Mononuclear cell (primary cell): Measurements from ENCODE around the gene NKRF. TPM values are rescaled to one million over a fixed set of nuclear protein-coding genes. Genes with fewer than 3 reads are reported as not detected.
A peak's percentile ranks its signal among the peaks of the same experiment; 100 is the strongest.

Experiments
- H3K27me3 ChIP-seq: 2 replicates; pipeline ENCODE4 v1.6.0; 2011; ENCODE audit warnings: low read length, control low read depth; ENCODE audit not compliant: insufficient read depth
- H3K4me1 ChIP-seq: 2 replicates; pipeline ENCODE4 v1.5.1; 2011; ENCODE audit warnings: mild to moderate bottlenecking, low read length, control low read depth; ENCODE audit not compliant: insufficient read depth
- H3K4me3 ChIP-seq: 2 replicates; pipeline ENCODE4 v1.5.1; 2011; ENCODE audit warnings: mild to moderate bottlenecking, low read length, moderate library complexity
- H3K9me3 ChIP-seq: 2 replicates; pipeline ENCODE4 v1.5.1; 2011; ENCODE audit warnings: low read depth, mild to moderate bottlenecking, control low read depth, low read length
- total RNA-seq: library from RNA; depleted of rRNA; stranded (reverse); fragments of >200 nt; gene quantifications from one replicate; pipeline ENCODE4 v1.2.3, GENCODE V29; 2012

Gene NKRF
- total RNA-seq, 1 donor = 11.8 TPM

DNA sequence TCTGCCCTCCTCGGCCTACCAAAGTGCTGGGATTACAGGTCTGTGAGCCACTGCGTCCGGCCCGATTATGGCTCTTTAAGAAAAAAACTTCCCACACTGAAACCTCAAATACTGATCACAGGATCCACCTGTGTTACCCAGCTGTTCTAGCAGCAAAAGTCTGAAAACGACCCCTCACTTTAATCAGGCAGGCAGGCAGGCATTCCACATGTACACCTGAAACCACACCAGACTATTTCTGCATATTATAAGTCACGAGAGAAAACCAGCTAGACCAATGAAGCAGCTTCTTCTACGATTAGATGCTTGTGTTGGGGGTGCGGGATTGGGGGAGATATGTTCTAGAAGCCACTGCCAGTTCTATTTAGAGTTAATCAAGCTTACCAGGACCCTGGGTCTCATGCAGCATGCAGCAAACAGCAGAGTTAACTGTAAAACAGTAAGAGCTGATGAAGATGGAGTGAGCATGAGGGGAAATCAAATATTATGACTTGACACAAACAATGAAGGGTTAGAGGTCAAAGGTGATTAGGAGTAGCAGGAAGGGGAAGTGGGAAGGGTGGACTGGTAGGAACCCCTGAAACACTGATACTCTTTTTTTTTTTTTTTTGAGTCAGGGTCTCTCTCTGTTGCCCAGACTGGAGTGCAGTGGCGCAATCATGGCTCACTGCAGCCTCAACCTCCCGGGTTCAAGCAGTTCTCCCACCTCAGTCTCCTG, 18.9 kb upstream of the NKRF start:
- Histone ChIP-seq H3K27me3 (no peaks in the 10 kb centered on the region), H3K9me3 (no peaks in the 10 kb centered on the region)

DNA sequence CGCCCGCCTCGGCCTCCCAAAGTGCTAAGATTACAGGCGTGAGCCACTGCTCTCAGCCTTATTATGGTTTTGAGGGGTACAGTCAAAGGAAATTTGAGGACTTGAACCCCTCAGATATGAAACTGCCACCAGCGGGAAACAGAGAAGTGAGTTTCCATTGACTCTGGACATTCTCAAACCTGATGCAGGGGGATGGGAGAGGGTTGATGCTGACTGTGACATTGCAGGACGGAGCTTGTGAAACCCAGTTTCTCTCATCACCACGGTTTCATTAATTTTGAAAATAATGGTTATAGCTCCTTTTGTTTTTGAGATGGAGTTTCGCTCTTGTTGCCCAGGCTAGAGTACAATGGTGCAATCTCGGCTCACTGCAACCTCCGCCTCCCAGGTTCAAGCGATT, 18.2 kb upstream of the NKRF start:
- H3K4me1 ChIP-seq = peaks cover 18% of the 10 kb centered on the region
- no peak overlapping the region for H3K4me3 ChIP-seq
- no peaks in the 10 kb centered on the region for H3K9me3 ChIP-seq
- H3K27me3 ChIP-seq = no peaks in the 10 kb centered on the region

More for the DNA sequence above, 18.9 kb upstream of the NKRF start:
- Histone ChIP-seq H3K4me1 (peaks cover 12% of the 10 kb centered on the region), H3K4me3 (no peak overlapping the region)

DNA sequence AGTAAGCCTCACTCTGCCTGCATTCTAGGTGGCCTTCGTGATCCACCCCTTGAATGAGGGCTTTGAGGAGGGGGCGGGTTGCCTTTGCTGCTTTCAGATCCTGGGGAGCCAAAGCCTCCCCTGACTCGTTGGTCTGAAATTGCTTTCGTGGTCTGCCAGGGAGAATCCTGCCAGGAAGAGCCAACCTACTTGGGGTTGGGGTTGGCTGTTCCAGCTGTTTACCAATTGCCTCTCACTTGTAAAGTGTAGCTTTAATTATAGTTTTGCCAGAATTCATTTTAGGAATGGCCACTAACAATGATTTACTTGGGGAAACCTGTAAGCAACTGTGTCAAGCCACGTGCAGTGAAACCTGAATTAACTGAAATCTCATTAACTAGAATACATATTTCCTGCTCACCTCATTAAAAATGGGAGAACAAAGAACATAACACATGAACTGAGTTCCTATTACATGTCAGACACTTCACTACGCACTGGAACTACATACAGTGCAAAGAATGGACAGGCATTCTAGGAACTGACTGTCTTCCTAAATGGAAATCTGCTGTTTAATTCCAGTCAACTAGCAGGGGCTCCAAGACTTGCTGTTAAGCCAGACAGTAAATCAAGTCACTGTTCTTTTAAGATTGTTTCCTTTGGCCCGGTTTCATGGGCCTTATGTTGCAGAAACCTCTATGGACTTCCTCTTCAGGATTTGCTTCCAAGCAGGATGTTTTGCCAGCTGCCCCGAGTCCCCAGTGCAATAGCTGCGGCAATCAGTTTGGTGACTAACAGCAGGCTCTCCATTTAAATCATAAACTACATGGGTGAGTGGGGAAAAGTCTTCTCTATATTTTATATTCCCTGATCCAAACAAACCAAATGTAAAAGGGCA, 16.4 kb upstream of the NKRF start:
- Histone ChIP-seq H3K4me3 (no peak overlapping the region), H3K4me1 (peaks cover 36% of the 10 kb centered on the region), H3K9me3 (no peaks in the 10 kb centered on the region), H3K27me3 (no peaks in the 10 kb centered on the region)

DNA sequence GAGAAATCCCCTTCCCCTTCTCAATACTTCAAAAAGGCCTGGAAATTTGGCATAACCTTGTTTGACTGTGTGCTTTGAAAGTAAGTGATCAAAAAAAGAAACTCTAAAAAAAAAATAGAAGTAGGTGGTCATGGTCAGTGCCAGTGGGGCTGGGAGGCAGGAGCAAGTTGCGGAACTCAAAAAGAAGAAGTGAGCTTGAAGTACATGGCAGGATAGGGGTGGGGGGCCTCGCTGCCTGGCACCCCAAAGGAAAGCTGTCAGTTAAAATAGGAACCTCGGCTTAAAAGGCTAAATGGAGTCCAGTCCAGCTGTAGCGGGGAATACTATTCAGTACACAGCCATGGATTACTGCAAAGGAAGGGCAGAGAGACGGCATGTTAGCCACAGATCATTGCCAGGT, 12.2 kb upstream of the NKRF start:
- Histone ChIP-seq H3K9me3 (no peaks in the 10 kb centered on the region), H3K4me1 (peaks cover 34% of the 10 kb centered on the region), H3K4me3 (no peak overlapping the region), H3K27me3 (no peaks in the 10 kb centered on the region)

DNA sequence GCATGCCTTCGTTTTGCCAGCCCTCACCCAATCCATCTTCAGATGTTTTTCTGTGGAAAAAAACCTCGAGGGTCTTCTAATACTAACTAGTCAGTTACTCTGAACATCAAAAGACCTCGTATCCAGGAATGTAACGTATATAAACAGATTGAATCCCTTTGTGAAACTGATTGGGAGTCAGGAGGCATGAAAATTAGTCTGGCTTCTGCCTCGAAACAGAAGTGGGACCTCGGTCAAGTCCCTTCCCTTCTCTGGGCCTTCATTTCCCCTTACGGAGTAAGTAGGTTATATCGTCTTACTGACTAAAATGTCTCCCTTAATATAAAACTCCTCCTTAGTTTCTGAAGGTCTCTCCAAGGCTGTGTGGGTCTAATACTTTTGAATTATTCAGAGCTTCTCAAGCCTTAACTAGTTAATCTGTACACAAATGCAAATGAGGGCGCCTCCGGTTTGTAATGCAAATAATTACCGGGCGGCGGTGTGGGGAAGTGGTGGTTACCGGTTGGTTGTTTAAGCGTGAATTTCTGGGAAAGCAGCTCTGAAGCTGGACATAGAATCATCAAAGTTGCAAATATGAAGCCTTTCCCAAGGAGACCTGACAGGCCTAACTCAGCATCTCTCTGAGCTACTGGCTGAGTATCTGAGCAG, 11.4 kb upstream of the NKRF start:
- H3K4me3 ChIP-seq = no peak overlapping the region
- no peaks in the 10 kb centered on the region for H3K27me3 ChIP-seq
- H3K9me3 ChIP-seq = no peaks in the 10 kb centered on the region
- peaks cover 34% of the 10 kb centered on the region for H3K4me1 ChIP-seq

DNA sequence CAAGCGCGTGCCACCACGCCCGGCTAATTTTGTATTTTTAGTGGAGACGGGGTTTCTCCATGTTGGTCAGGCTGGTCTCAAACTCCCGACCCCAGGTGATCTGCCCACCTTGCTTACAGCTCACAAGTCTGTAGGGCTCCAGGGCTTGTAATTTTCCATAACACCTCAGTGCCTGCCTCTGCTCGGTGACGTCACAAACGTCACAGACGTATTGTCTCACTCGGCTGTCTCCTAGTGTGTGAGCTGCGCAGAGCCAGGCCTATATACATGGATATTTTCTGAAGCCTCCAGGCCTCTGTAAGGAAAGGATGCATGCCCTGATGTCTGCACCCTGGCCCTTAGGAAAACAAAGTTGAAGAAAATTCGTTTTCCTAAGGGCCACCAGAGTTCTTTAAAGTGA, 8.6 kb upstream of the NKRF start:
- Histone ChIP-seq H3K4me3 (no peak overlapping the region), H3K4me1 (peaks cover 30% of the 10 kb centered on the region), H3K27me3 (no peaks in the 10 kb centered on the region), H3K9me3 (no peaks in the 10 kb centered on the region)

DNA sequence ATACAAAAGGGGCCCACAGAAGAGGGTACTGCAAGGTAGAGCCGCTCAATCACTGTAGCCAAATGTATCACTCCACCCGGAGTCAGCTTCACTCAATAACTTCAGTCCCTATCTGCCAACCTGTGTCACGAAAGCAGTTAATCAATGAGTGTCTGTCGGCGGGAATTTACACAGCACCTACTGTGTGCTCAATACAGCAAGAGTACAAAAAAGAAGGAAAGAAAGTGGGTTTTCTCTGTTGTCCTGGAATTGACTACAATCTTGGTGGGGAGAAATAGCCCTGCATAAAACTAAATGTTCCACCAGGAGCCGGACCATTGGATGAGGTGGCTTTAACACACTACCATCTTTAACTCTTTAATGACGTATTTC, 780 bp upstream of the NKRF start:
- Histone ChIP-seq H3K27me3 (no peaks in the 10 kb centered on the region), H3K4me3 (no peak overlapping the region), H3K9me3 (no peaks in the 10 kb centered on the region)

DNA sequence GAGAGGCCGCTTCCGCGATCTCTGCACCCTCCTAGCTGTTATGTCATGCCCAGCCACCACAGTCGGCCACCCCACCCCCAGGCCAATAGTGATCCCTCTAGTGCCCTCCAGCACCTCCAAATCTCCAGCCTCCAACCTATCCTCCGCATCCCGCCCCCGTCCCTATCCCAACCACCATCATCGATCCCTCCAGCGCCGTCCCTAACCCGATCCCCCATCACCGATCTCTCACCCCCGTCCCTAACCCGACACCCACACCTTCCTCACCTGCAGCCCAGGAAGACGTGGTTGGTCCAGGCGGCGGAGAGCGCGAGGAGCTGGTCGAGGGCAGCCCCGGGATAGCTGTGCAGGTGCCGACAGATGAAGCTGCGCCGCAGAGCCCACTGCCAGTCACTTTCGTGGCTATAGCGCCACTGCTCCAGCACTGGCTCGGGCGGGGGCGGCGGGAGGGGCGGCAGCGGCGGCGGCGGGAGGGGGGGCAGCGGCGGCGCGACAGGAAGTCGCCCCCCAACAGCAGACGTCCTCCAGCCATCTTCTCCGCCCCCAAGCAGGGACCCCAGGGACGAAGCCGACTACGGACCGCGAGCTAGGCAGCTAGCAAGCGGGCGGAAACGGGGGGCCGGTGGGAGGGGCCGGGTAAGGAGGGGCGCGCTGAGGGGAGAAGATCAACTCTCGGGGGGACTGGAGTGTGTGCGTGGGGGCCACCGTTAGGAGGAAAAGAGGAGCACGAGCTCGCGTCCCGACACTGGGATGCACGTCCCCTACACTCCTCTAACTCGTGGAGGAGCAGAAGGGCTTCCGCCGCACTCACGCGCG, 552 bp downstream of the NKRF start:
- H3K4me3 ChIP-seq = peak overlapping the region; percentile 68
- H3K4me1 ChIP-seq = peaks cover 13% of the 10 kb centered on the region
- H3K9me3 ChIP-seq = no peaks in the 10 kb centered on the region
- H3K27me3 ChIP-seq = no peaks in the 10 kb centered on the region

More for the DNA sequence above, 780 bp upstream of the NKRF start:
- H3K4me1 ChIP-seq = peaks cover 13% of the 10 kb centered on the region

DNA sequence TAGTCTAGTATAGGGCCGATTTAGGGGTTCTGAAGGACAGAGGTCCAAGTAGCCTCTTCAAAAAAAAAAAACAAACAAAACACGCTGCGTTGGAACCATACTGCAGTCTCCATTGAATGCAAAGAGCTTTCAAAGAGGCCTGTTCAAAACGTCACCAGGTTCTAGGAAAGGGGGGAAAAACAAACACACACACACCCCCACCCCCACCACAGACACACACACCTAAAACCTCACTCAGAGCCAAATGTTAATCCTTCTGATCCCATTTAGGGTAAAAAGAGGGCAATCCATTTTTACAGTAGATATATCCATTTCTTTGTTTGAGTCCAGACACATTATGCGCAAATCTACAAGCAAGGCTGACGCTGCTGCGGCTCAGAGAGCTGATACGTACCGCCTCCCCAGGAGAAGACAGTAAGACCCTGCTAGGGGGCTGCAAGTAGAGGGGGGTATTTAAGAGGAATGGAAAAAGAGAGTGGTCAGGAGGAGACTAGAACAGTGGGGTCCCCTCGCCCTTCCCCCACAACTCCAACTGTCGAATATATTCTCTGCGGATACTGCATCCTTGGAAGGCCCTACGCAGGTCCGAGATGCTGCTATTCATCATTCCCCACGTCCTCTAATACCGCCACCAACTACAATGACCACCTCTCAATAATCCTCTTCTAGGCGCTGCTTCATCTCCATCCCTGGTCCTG, 1.3 kb downstream of the NKRF start:
- Histone ChIP-seq H3K27me3 (no peaks in the 10 kb centered on the region), H3K4me3 (peak overlapping the region; percentile 51), H3K4me1 (peaks cover 13% of the 10 kb centered on the region), H3K9me3 (no peaks in the 10 kb centered on the region)

DNA sequence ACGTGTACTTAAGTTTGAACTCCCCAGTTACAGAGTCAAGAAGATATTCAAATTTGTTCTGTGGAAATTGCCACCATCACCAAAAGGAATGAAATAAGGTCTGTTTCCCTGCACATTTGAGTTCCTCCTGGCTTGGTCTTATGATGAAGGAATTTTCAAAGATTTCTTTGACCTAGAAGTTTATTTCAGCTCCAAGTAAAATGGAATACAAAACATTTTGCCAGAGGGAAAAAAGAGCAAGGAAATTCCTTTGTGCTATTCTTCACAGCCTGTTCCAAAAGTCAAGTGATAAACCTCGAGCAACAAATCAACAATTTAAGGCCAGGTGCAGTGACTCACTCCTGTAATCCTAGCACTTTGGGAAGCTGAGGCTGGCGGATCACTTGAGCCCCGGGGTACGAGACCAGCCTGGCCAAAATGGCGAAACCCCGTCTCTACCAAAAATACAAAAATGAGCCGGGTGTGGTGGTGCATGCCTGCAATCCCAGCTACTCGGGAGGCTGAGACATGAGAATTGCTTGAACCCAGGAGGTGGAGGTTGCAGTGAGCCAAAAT, 3.4 kb downstream of the NKRF start:
- Histone ChIP-seq H3K4me3 (no peak overlapping the region), H3K9me3 (no peaks in the 10 kb centered on the region), H3K4me1 (peaks cover 13% of the 10 kb centered on the region), H3K27me3 (no peaks in the 10 kb centered on the region)

DNA sequence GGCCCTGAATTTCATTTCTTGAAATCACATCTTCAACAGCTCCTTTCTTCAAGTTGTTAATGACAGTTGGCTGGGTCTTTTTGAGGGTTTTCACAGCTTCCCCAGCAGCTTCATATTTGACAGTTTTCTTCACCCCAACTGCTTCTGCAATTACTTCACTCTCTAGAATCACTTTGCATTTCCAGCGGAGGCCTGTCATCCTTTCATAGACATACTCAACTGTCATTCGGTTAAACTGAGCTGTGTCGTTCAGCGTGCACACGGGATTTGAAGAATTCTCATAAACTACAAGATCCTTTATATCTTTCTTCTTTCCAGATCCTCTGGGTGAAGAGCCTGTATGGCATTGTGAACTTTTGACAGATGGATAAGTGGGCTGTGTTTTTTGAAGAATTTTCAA, 16.4 kb downstream of the NKRF start:
- Histone ChIP-seq H3K4me3 (no peak overlapping the region), H3K9me3 (no peaks in the 10 kb centered on the region), H3K4me1 (no peaks in the 10 kb centered on the region), H3K27me3 (no peaks in the 10 kb centered on the region)

DNA sequence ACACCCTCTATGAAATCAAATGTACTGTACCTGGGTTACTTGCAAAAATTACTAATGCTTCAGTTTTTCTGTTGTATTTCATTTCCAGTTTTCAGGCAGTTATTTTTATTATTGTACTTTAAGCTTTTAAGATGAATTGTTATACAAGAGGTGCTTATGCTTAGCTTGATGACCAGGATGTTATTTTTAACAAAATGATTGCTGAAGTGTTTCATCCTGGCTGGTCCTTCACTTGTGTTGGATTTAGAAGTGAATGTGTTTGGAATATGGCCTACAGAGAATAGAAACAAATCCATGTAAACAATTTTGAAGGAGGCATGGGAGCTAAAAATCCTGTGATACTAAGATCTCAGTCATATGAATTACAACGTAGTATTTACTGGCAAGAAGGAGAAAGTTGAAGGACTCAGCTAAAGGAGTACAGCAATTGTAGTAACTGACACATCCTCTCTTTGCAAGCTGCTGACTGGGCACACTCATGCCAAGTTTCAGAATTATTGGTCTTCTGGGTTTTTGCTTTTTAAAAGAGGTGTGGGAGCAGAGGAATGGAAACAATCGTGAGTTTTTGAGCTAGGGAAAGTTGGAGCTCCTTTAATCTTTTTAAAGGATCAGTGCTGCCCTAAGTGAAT, 22.7 kb downstream of the NKRF start:
- no peaks in the 10 kb centered on the region for H3K27me3 ChIP-seq
- H3K4me3 ChIP-seq = no peak overlapping the region
- no peaks in the 10 kb centered on the region for H3K4me1 ChIP-seq
- H3K9me3 ChIP-seq = no peaks in the 10 kb centered on the region

DNA sequence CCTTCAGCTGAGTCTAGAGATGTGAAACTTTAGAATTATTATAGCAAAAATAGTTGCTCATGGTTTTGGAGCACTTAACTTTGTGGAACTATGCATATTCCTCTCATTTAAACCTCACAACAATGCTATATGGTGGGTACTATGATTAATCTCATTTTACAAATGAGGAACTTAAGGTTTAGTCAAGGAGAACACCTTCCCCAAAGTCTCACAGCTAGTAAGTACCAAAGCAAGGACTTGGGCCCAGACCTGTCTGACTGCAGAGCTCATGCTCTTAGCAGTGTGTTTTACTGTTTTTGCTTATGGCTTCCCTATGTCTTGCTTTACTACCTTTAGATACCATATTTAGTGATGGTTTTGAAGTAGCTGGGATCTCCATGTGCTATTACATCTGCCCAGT, 26.8 kb downstream of the NKRF start:
- Histone ChIP-seq H3K9me3 (no peaks in the 10 kb centered on the region), H3K4me1 (peaks cover 8% of the 10 kb centered on the region), H3K4me3 (no peak overlapping the region), H3K27me3 (no peaks in the 10 kb centered on the region)
